ENCODE data around the gene CISD1. TPM values are rescaled to one million over a fixed set of nuclear protein-coding genes. Genes with fewer than 3 reads are reported as not detected.
"Not testable (repeated sequence)": the region's sequence is repeated elsewhere in the genome, so short reads cannot be mapped to it uniquely, and the experiment has no call there.

Gene CISD1
- total and polyA plus RNA-seq, 2 donors (not counting 3 experiments of a cell fraction or from before 2014, with no cell fraction given) = 25.5 to 53.0 TPM

DNA sequence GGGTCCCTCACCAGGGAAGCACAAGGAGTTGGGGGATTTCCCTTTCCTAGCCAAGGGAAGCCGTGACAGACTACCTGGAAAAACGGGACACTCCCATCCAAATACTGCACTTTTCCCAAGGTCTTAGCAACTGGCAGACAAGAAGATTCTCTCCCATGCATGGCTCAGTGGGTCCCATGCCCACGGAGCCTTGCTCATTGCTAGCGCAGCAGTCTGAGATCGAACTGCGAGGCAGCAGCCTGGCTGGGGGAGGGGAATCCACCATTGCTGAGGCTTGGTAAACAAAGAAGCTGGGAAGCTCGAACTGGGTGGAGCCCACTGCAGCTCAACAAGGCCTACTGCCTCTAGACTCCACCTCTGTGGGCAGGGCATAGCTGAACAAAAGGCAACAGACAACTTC is 39.1 kb upstream of the CISD1 start:
- H3K9me3 ChIP-seq (replicated peaks; ENCODE audit: control insufficient read depth, insufficient read depth, low read length); H3K27me3 ChIP-seq (ENCODE audit: control insufficient read depth in 2 of 2, insufficient read depth in 2 of 2, low read length in 2 of 2); POLR2A ChIA-PET; H3K27ac ChIP-seq (ENCODE audit: insufficient read depth, low read depth, low read length); H3K4me3 ChIP-seq (replicated peaks in 1 of 3; ENCODE audit: insufficient read depth in 1 of 3, low read depth in 1 of 3, low read length in 3 of 3); H3K9ac ChIP-seq (replicated peaks; ENCODE audit: extremely low read depth, insufficient read depth, low read length); H4K20me1 ChIP-seq (replicated peaks; ENCODE audit: control insufficient read depth, extremely low read depth, insufficient read depth, low read length); H3K79me2 ChIP-seq (ENCODE audit: control insufficient read depth, insufficient read depth, low read length); FAIRE-seq; intact Hi-C loops (cut with micrococcal nuclease); H3K4me1 ChIP-seq (ENCODE audit: control insufficient read depth, extremely low read depth, insufficient read depth, low read length); H2AFZ ChIP-seq (ENCODE audit: low read depth, low read length); H3K36me3 ChIP-seq (ENCODE audit: control insufficient read depth in 2 of 2, extremely low read depth in 1 of 2, insufficient read depth in 2 of 2, low read length in 2 of 2); BruUV-seq (replicated peaks); H3K4me2 ChIP-seq (ENCODE audit: insufficient read depth, low read length); dilution Hi-C loops (cut with MboI; ENCODE audit: extremely low pct_ligation_motif_present, low sequenced_read_pairs); DNase-seq (ENCODE audit: low read depth, low spot score); H3K9me1 ChIP-seq (replicated peaks; ENCODE audit: control insufficient read depth, extremely low read depth, insufficient read depth, low read length): not testable (repeated sequence)
- CTCF ChIA-PET = interaction anchor here (1.7 kb wide), 1 partner anchor 62 kb away, joined by 4 read pairs; no protein-coding TSS in a partner anchor

GRCh38 chr10:58237014-58237834 is 31.7 kb upstream of the CISD1 start:
- Histone ChIP-seq H3K4me2 (ENCODE audit: insufficient read depth, low read length) (peak overlapping the region; percentile 90), H2AFZ (ENCODE audit: low read depth, low read length) (no peak overlapping the region), H3K36me3 (ENCODE audit: control insufficient read depth in 2 of 2, extremely low read depth in 1 of 2, insufficient read depth in 2 of 2, low read length in 2 of 2) (no peaks in the 10 kb centered on the region), H3K4me3 (replicated peaks in 1 of 3; ENCODE audit: insufficient read depth in 1 of 3, low read depth in 1 of 3, low read length in 3 of 3) (peak overlapping the region in 1 of 3 experiments; percentile 70), H3K27ac (ENCODE audit: insufficient read depth, low read depth, low read length) (peak overlapping the region; percentile 94), H3K9ac (replicated peaks; ENCODE audit: extremely low read depth, insufficient read depth, low read length) (peak overlapping the region; percentile 80), H3K4me1 (ENCODE audit: control insufficient read depth, extremely low read depth, insufficient read depth, low read length) (peaks cover 50% of the 10 kb centered on the region), H3K9me1 (replicated peaks; ENCODE audit: control insufficient read depth, extremely low read depth, insufficient read depth, low read length) (no peaks in the 10 kb centered on the region), H4K20me1 (replicated peaks; ENCODE audit: control insufficient read depth, extremely low read depth, insufficient read depth, low read length) (no peaks in the 10 kb centered on the region), H3K79me2 (ENCODE audit: control insufficient read depth, insufficient read depth, low read length) (peaks cover 36% of the 10 kb centered on the region), H3K27me3 (ENCODE audit: control insufficient read depth in 2 of 2, insufficient read depth in 2 of 2, low read length in 2 of 2) (no peaks in the 10 kb centered on the region), H3K9me3 (replicated peaks; ENCODE audit: control insufficient read depth, insufficient read depth, low read length) (no peaks in the 10 kb centered on the region)
- peak; percentile 88 for FAIRE-seq
- intact Hi-C loops (cut with micrococcal nuclease) (loop anchor here (1.0 kb wide), 1 partner anchor 45 kb away; no protein-coding TSS in a partner anchor), dilution Hi-C loops (cut with MboI; ENCODE audit: extremely low pct_ligation_motif_present, low sequenced_read_pairs) (no loop called here)
- POLR2A ChIA-PET = interaction anchor here (0.5 to 0.9 kb wide), 3 partner anchors 26 to 50 kb away, joined by 3 to 6 read pairs (median 3); partner anchors contain the start of gene CISD1
- TF ChIP-seq POLR2AphosphoS5 (IDR thresholded peaks at IDR 0.05; ENCODE audit: insufficient read depth, low read depth, low read length) = no peak
- TF ChIP-seq JUN (IDR thresholded peaks at IDR 0.05; ENCODE audit: borderline replicate concordance, insufficient read depth, insufficient read length, low read depth) = peak; percentile 99
- TF ChIP-seq GATA2 (IDR thresholded peaks at IDR 0.05; ENCODE audit: insufficient read depth, insufficient read length, low read depth, low read length) = no peak
- peak; percentile 92 for TF ChIP-seq FOS (IDR thresholded peaks at IDR 0.05; ENCODE audit: borderline replicate concordance, insufficient read depth, low read length)
- CTCF ChIA-PET = interaction anchor here (1.0 to 1.8 kb wide), 8 partner anchors 8 to 147 kb away, joined by 3 to 13 read pairs (median 4); partner anchors contain the start of genes CISD1 and IPMK
- BruUV-seq (replicated peaks) = TSS peak; percentile 1
- peak; percentile 93 for DNase-seq (ENCODE audit: low read depth, low spot score)
